GM21619 (cell line): ENCODE data around the gene ADAMTS5.

ENCODE experiments used
- ATAC-seq: cut with Tn5 transposase; IDR thresholded peaks from one replicate; pipeline ENCODE4 v1.9.1; 2021; ENCODE audit not compliant: unreplicated experiment

ADAMTS5 gene

DNA sequence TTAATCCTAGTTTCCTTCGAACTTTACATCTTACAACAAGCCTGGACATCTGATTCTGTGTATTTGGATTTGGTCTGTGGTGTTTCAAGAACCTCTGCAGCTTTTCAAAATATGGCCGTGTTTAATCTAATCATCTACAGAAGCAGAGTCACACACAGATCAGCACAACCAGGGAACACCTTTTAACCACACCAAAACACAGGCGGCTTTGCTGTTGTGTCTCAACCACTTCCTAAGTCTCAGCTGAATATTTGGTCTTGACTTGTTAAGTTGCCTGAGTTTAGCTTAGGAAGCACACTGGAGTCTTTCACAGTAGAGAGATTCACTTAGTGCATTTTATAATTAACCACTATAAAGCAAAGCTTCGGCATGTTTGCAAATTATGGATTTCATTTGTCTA, 17.1 kb downstream of the ADAMTS5 start:
- no peak for ATAC-seq

DNA sequence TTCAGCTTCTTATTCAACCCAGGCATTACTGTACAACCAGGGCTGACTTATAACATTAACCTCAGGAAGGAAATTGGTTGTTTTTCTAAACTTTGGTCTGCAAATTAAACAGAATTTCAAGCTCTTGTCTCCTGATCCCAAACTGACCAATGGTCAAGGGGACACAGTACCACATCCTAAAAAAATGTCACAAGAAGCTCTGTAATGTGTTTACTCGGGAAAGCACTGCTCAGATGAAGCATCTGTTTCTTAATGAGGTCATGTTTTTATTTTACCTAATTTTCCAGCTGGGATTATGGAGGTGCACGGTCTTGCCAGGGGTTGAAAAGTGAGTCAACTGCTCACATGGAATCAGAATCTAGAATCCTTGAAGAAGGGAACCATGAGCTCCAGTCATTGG, 18.7 kb downstream of the ADAMTS5 start:
- no peak for ATAC-seq

DNA sequence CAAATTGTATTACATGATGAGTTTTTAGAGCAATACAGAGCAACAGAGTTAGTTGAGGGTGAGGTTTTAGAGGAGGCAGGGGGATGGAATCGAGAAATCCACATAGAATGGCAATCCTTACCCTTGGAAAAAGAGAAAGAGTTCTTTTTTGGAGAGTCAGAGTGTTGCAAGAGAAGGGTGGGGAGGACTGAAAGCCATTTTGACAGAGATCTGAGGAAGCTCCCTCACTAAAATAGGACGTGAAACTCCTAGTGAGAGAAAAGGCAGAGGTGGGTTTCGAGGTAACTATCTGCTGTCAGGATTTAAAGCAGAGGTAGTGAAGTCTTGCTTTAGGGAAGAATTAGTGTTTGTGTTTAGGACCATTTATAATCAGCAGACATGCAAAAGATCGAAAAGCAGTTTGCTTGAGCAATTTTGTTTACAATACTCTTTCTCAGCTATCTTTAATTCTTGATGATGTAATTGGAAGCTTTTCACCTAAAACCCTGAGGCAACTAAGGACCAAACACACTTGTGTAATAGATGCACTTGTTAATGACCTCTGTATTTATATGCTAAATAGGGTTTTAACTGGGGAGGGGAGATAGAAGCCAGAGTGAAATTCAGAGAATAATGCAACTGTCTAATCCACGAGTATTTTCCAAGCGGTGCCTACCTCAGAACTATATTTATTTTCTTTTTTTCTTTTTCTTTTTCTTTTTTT, 20.0 kb downstream of the ADAMTS5 start:
- ATAC-seq, result no peak

DNA sequence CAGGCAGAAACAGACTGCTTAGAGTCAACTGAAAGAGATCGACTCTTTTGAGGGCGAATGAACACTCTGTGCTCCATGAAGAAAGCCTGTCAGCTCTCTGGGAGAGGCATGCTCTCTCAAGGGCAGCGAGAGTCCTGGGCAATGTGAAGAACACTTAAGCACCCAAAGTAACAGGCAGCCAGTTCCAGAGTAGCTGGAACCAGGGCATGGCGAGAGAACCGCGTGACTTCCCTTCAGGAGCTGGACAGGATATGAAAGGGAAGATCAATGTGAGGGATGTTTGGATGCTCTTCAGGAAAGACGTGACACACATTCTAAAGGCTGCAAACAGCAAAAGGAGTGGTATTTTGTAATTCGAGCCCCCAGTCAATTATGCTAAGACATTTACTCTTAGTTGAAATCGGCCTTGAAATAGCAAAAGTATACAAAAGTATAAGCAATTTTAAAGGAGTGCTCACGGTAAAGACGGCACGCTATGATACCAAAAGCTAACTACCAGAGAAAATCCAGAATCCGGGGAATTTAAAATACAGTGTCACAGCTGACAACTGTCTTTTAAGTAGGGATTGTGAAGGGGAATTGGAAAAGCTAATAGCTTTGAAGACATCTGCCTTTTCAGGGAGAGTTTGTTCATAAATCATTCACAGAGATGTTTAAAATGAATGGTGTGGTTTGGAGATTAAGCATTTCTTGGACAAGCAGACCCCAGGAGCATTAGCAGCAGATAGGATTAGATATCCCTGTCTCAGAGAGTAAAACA, 20.8 kb downstream of the ADAMTS5 start:
- no peak for ATAC-seq

DNA sequence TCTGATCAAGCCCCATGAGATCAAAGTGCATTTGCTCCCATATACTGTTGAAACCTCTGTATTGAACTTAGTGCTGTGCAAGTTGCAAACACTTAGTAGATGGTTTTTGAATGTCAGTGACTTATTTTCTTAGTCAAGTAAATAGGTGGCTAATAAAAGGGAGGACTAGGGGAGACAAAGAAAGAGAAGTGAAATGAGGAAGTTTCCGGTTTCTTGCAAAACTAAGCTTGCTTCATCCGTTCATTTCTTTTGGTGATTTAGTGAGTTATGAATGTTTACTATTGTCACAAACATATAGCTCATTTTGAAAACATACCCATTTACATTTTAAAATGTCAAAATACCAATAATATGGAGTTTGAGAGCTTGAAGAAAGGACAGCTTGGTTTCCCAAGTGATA, 23.0 kb downstream of the ADAMTS5 start:
- ATAC-seq, result no peak

DNA sequence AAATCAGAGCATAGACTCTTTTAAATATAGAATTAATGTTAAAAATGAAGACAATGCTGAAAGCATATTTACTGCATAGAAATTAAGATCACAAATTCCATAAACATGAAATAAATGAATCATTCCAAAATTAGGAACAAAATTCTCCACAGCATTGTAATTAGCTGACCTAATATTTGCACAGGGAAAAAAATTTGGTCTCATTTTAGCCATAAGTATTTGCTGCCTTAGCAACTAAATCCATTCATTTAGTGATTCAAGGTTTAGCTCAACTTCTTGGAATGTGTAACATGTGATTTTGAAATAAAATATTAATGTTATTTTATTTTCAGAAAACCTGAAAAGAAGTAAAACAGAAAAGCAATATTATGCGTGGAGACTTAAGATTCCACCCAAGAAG, 25.5 kb downstream of the ADAMTS5 start:
- no peak for ATAC-seq

DNA sequence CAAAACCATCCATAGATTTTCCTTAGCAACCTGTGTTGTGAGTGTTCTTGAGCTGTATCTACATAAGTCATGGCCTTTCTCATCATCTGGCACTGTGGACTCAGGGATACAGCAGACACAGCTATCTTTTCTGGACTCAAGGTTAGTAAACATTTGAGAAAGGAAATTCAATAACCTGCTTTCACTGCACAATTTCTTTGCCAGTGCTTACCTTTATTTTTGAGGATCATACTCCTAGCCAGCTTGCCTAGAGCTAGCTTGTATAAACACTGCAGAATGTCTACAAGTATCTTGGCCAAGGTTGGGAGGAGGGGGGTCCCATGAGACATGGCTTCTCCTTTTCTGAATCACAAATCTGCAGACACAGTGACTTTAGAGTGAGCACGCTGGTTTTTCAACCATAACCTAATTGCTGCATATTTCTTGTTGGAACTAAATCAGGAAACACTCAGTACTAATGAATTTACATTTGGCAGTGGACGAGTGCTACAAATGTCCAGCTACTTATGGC, 27.2 kb downstream of the ADAMTS5 start:
- no peak for ATAC-seq

DNA sequence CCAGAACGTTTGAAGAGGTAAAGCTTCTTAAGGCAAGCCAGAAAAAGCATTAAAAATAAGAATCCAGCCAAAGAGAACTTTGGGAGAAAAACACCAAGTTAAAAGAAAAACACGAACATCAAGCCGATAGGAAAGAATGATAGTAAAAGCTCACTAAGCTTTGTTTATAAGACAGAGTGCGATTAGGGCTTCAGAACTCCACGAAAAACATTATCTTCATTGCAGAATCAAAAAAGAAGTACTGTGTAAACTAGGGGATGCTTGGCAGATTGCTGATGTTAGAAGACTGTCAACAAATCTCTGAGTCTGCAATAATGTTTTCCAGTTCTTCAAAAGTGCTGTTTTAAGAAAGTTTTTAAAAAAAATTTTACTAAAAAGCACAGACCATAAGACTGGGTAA, 30.2 kb downstream of the ADAMTS5 start:
- no peak for ATAC-seq

DNA sequence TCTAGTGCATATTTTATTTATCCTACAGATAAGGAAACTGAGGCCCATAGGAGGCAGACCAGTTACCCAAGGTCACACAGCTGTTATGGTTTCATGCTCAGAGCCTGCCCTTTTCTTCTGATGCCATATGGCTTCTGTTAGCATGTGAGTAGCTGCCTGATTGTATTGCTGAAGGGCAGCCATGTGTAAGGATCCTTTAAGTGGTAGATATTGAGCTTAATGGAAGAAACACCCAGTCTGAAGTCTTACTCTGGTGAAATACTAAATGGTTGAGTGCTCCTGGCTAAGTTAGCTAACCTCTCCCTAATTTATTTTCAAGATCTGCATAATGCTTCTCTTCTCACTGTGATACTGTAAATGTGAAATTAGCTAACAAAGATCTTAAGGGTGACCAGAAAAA, 30.9 kb downstream of the ADAMTS5 start:
- ATAC-seq, result no peak

DNA sequence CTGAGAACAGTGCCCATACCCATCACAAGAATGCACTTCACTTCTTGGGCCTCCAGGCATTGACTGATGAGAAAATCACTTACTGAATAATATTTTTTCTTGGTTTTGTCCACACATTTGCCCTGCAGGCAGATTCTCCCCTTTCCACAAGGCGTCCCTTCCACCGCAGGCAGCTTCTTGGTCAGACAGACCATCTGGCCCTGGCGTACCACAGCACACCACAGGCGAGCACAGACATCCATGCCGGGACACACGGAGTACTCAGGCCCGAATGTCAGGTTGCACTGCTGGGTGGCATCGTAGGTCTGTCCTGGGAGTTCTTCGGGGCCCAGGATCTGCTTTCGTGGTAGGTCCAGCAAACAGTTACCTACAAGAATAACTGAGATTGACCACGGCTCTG, 32.5 kb downstream of the ADAMTS5 start:
- ATAC-seq, result no peak

DNA sequence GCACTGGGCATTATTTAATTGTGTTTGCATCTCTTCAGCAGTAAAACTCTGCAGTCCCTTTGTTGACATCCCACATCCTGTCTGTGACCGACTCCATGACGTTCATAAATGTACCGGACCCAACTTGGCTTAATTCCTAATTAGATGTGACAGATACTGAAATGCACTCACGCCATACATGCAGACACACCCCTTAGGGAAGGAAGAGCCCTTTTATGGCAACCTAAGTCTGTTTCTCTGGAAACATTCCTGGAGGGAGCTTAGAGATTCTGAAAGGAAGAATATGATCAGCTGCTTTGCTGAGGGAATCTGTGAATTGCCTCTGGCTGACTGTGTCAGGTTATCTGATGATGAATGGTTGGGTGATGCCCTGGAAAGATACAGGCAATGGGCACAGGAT, 33.4 kb downstream of the ADAMTS5 start:
- ATAC-seq, result no peak

DNA sequence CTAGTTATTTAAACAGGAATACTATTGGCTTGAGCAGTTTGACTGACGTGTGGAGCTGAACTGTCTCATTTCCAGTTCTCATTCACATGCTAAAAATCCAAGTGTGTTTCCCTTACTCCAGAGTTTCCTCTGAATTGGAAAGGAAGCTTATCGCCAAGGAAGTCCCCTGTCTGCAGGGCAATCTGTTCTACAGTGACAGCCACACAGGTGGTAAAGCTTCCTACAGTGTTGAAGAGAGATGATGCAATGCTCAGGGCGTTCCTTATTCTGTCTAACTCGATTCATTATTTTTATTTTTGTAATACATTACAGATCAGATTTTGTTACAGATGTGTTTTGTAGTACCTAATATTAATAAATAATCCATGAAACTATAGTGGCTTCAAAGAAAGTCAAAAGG, 41.3 kb downstream of the ADAMTS5 start:
- ATAC-seq, result no peak

DNA sequence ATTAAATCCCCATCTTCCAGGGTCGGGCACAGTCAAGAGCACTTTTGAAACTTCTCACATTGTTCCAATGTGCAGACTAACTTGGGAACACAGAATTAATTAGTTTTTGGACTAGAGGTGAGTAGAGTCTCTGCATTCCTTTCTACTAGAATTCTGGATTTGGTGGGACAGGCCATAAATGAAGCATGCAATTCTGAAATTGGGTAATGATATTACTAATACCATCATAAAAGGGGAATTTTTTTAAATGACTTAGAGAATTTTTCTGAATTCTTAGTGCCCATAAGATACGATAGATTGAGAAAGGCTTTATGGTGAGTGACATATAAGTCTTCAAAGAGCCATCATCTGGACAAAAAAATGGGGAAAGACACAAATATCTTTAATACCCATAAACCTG, 41.8 kb downstream of the ADAMTS5 start:
- no peak for ATAC-seq

DNA sequence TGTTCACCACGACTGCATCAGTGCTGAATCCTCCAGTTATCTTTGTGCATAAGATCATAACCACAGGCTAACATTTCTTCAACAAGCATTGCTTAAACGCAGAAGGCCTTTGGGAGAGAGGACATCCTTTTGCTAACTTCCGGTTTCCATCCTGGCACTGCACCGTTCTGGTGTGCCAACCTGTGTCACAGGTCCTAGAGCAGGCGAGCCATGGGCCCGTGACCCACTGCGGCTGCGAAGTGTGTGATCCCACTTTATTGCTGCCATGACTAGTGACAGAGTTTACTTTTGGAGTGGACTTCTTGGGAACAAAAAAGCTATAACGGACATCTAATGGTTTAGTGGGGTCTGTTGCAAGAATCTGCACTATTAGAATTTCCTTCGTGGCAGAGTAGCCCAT, 42.9 kb downstream of the ADAMTS5 start:
- no peak for ATAC-seq

DNA sequence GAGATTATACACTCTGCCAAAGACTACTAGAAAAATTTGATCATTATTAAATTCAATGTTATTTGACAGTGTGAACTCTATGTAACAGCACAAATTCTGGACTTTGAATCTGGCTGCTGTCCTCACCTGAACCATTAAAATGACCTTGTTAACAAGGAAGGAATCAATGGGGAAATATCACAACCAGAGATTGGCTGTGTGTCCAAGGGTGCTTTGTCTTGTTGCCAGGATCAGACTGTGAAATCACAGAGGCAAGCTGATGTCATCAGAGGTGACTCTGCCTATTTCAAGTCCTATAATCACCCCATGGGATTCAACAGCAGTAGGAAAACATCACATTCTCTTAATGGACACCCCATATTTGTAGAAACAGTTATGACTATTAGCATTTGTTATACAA, 46.8 kb downstream of the ADAMTS5 start:
- no peak for ATAC-seq

DNA sequence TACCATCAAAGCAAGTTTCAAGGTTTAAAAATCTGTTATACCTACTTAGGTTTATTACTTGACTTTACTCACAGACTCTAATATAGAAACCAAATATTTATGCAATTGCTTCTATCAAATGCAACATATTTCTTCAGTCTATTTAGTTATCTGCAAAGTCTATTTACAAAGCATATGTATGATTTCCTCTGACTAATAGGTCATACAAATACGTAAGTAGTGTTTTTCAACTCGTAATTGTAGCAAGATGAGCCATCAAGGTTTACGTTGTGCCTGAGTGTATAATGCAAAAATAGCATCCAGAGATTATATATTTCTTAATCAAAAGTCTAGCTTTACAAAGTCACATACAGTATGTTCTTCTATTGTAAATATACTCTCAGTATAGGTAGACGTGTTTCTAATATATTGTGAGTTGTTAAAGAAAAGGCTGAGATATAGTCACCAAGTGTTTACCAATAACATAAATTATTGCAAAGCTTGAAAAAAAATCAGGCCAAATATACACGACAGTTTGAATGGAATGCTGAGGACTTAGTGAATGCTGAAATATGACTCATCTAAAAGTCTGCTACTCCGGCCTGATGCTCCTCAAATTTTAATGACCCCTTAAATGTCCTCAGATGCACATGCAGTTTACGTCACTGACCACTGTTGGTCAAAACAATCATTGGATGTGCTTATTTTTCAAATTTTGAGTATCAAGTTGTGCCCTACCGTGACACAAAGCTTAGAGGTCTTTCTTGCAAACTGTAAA, 48.4 kb downstream of the ADAMTS5 start:
- ATAC-seq, result no peak

DNA sequence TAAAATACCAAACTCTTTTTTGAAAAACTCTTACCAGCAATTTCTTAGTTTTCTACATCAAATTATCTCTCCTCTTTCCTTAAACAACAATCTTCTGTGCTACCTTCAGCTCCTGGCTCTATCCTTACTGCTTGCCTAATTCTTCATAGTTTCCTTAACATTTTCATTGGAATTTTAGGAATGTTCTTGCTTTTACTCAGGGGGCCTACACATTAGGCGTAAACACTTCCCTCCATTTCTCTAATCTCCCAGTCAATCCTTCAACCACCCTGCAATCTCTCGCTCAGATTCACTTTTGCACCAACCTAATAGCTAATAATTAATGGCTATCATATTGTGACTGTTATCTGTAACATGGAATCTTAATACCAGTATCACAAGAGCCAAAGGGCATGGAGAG, 50.1 kb downstream of the ADAMTS5 start:
- no peak for ATAC-seq

DNA sequence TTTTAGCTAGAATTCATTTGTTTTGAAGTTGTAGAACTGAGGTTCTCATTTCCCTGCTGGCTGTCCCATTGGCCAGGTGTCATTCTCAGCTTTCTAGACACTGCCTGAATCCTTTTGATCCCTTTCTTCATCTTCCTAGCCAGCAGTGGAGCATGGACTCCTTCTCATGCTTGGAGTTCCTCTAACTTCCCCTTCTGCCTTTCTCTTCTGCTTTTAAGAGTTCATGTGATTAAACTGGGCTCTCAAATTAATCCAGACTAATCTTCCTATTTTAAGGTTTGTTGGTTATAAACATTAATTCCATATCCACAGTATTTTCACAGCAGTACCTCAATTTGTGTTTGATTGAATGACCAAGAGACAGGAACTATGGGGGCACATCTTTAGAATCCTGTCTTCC, 52.3 kb downstream of the ADAMTS5 start:
- no peak for ATAC-seq

DNA sequence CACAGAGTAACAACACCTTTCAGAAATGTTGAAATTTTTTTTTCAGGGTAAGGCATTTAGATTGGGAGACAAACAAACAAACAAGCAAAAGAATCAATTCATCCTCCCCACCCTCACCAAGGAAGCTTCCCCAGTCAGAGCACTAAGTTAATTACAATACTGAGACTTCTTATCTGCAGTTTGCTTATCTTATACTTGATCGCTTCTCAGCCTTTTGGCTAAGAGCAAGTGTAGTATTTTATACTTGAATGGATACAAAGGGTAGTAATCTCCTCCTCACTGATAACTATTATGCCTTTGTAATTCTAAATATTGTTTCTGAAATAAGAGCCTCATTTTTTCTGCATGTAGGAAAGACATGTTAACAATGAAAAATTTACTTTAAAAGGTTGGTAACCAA, 54.4 kb downstream of the ADAMTS5 start:
- ATAC-seq, result no peak

DNA sequence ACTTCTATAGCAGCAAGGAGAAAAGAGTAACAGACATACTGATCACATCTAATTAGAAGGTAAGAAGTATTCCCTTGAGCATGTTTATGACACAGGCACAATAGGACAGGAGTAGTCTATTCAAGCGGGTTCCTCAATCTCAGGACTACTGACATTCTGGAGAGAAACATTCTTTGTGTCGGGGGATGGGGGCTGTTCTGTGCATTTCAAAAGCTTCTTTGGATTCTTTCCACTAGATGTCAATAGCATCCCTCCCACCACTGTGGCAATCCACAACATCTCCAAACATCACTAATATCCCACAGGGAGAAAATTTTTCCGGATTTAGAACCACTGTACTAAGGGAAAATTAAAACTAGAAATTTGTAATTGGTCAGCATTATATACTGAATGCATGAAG, 56.9 kb downstream of the ADAMTS5 start:
- no peak for ATAC-seq

DNA sequence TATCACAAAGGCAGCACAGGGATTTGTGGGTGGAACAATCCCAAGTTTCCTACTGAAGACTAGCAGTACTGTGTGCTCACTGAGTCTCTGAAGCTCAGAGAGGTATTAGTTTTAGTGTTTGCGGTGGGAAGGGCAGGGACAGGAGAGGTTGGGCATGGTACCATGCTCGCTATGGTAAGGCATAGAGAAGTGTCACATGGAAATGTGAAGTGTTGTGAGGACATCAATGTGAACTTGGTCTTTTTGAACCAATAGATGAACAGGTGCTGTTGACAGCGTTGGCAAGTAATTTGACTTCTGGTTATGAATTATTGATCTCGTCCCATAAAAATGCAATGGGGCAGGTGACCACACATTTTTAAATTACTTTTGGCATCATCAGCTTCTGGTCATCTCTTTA, 65.9 kb downstream of the ADAMTS5 start:
- ATAC-seq, result no peak

DNA sequence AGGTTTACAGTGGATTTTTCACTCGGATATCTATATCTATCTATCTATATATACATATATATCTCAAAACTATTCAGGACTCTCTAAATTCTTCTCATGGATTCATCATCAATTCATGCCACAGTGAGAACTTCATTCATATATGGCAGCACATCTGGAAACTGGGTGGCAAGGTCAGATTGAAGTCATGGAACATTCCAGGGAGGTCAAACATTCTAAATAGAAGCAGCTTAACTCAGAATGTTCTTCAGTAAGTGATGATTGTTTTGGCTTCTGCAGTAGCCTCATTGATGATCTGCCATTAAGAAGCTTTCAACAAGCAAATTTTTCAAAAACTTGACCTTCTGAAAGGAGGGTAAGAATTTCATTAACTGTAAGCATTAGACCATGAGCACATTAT, 74.7 kb downstream of the ADAMTS5 start:
- no peak for ATAC-seq
